H9 (cell line): ENCODE measurements around the gene LEF1. TPM values are rescaled to one million over a fixed set of nuclear protein-coding genes. Genes with fewer than 3 reads are reported as not detected.

Source experiments
- DNase-seq: peaks from one replicate; pipeline ENCODE4 v3.0.0-alpha.2; 2017
- H2AFZ ChIP-seq: one replicate; pipeline ENCODE4 v1.6.1; 2013; ENCODE audit warnings: mild to moderate bottlenecking, low read length, control low read depth, moderate library complexity
- H2AK5ac ChIP-seq: 2 replicates; pipeline ENCODE4 v1.6.1; 2013; ENCODE audit warnings: low read length, control low read depth, mixed read lengths; ENCODE audit not compliant: insufficient read length
- H2BK120ac ChIP-seq: one replicate; pipeline ENCODE4 v1.6.1; 2013; ENCODE audit warnings: low read depth, mild to moderate bottlenecking, low read length, control low read depth, inconsistent platforms; ENCODE audit not compliant: poor library complexity, severe bottlenecking
- H2BK12ac ChIP-seq: 2 replicates; pipeline ENCODE4 v1.6.1; 2013; ENCODE audit warnings: low read length, control low read depth, mixed read lengths, low read depth; ENCODE audit not compliant: insufficient read length
- H2BK15ac ChIP-seq: 2 replicates; pipeline ENCODE4 v1.6.1; 2013; ENCODE audit warnings: low read depth, low read length, control low read depth
- H2BK20ac ChIP-seq: one replicate; pipeline ENCODE4 v1.6.1; 2013; ENCODE audit warnings: low read depth, mild to moderate bottlenecking, low read length, control low read depth, inconsistent platforms; ENCODE audit not compliant: poor library complexity, severe bottlenecking
- H2BK5ac ChIP-seq: 2 replicates; pipeline ENCODE4 v1.6.1; 2013; ENCODE audit warnings: low read length, control low read depth, mixed read lengths; ENCODE audit not compliant: insufficient read length
- H3K14ac ChIP-seq: 2 replicates; pipeline ENCODE4 v1.6.1; 2013; ENCODE audit warnings: low read length, control low read depth; ENCODE audit not compliant: insufficient read depth
- H3K18ac ChIP-seq: 2 replicates; pipeline ENCODE4 v1.6.1; 2013; ENCODE audit warnings: low read depth, mild to moderate bottlenecking, mixed read lengths, low read length, control low read depth; ENCODE audit not compliant: insufficient read length
- H3K23ac ChIP-seq: 2 replicates; pipeline ENCODE4 v1.6.1; 2013; ENCODE audit warnings: low read length, control low read depth, mixed read lengths, low read depth; ENCODE audit not compliant: insufficient read length
- H3K23me2 ChIP-seq: 2 replicates; pipeline ENCODE4 v1.6.1; 2013; ENCODE audit warnings: low read depth, mild to moderate bottlenecking, mixed read lengths, low read length, control low read depth; ENCODE audit not compliant: insufficient read length, poor library complexity, severe bottlenecking
- H3K27ac ChIP-seq: 2 replicates; pipeline ENCODE4 v1.5.1; 2013; ENCODE audit warnings: low read length, control low read depth, mixed read lengths, low read depth; ENCODE audit not compliant: insufficient read length
- H3K27me3 ChIP-seq: 2 replicates; pipeline ENCODE4 v1.6.1; 2013; ENCODE audit warnings: low read length, control low read depth, inconsistent platforms; ENCODE audit not compliant: insufficient read depth
- H3K4ac ChIP-seq: 2 replicates; pipeline ENCODE4 v1.6.1; 2013; ENCODE audit warnings: low read depth, mild to moderate bottlenecking, control low read depth, inconsistent platforms, low read length, moderate library complexity
- H3K4me1 ChIP-seq: 2 replicates; pipeline ENCODE4 v1.6.1; 2013; ENCODE audit warnings: low read length, control low read depth, inconsistent platforms; ENCODE audit not compliant: insufficient read depth
- H3K4me2 ChIP-seq: 2 replicates; pipeline ENCODE4 v1.6.1; 2013; ENCODE audit warnings: low read length, control low read depth, mixed read lengths; ENCODE audit not compliant: insufficient read length, insufficient read depth
- H3K56ac ChIP-seq: 2 replicates; pipeline ENCODE4 v1.6.1; 2013; ENCODE audit warnings: low read depth, mild to moderate bottlenecking, mixed read lengths, low read length, control low read depth; ENCODE audit not compliant: insufficient read length
- H3K79me1 ChIP-seq: 2 replicates; pipeline ENCODE4 v1.6.1; 2013; ENCODE audit warnings: low read depth, mild to moderate bottlenecking, moderate library complexity, low read length, control low read depth, inconsistent platforms; ENCODE audit not compliant: insufficient read depth, poor library complexity, severe bottlenecking
- H3K79me2 ChIP-seq: 2 replicates; pipeline ENCODE4 v1.6.1; 2013; ENCODE audit warnings: low read length, control low read depth, inconsistent platforms; ENCODE audit not compliant: insufficient read depth
- H3K9ac ChIP-seq: 2 replicates; pipeline ENCODE4 v1.6.1; 2013; ENCODE audit warnings: low read length, control low read depth, mixed read lengths; ENCODE audit not compliant: insufficient read length; ENCODE audit errors: extremely low read depth
- H3K9me3 ChIP-seq: one replicate; pipeline ENCODE4 v1.6.1; 2013; ENCODE audit warnings: low read depth, low read length, inconsistent platforms; ENCODE audit not compliant: control insufficient read depth
- H3T11ph ChIP-seq: one replicate; pipeline ENCODE4 v1.6.1; 2013; ENCODE audit warnings: mild to moderate bottlenecking, low read length, control low read depth, inconsistent platforms
- H4K20me1 ChIP-seq: one replicate; pipeline ENCODE4 v1.6.1; 2013; ENCODE audit not compliant: control insufficient read depth, insufficient read length, insufficient read depth
- H4K5ac ChIP-seq: 2 replicates; pipeline ENCODE4 v1.6.1; 2013; ENCODE audit warnings: low read depth, mild to moderate bottlenecking, mixed read lengths, low read length, control low read depth; ENCODE audit not compliant: insufficient read length
- H4K8ac ChIP-seq: replicated peaks from 2 replicates; pipeline ENCODE4 v1.6.1; 2013; ENCODE audit warnings: low read length, control low read depth, mixed read lengths, low read depth; ENCODE audit not compliant: insufficient read length
- H4K91ac ChIP-seq: 2 replicates; pipeline ENCODE4 v1.6.1; 2013; ENCODE audit warnings: low read depth, mild to moderate bottlenecking, moderate library complexity, mixed read lengths, low read length, control low read depth; ENCODE audit not compliant: insufficient read length
- H3K27ac Mint-ChIP-seq, 3 experiments: 2 replicates in 2 of 3; 3 replicates in 1 of 3; pipeline ENCODE4 v1.8.0; 2020 to 2021; ENCODE audit warnings: mixed read lengths in 3 of 3, mild to moderate bottlenecking in 1 of 3, moderate library complexity in 1 of 3
- H3K27me3 Mint-ChIP-seq: 2 replicates; pipeline ENCODE4 v1.8.0; 2021; ENCODE audit warnings: low read depth, mild to moderate bottlenecking, moderate library complexity, mixed read lengths
- H3K36me3 Mint-ChIP-seq, 3 experiments: 2 replicates in 2 of 3; 3 replicates in 1 of 3; pipeline ENCODE4 v1.8.0; 2020 to 2021; ENCODE audit warnings: low read depth in 3 of 3, mixed read lengths in 3 of 3; ENCODE audit not compliant: insufficient read depth in 1 of 3
- H3K4me1 Mint-ChIP-seq, 2 experiments: 2 replicates each; pipeline ENCODE4 v1.8.0; 2020; ENCODE audit warnings: mixed read lengths in 2 of 2
- H3K4me3 Mint-ChIP-seq, 2 experiments: 2 replicates in 1 of 2; 3 replicates in 1 of 2; pipeline ENCODE4 v1.8.0; 2020 to 2021; ENCODE audit warnings: mild to moderate bottlenecking in 2 of 2, mixed read lengths in 2 of 2, moderate library complexity in 1 of 2
- H3K9me3 Mint-ChIP-seq, 2 experiments: 2 replicates in 1 of 2; 3 replicates in 1 of 2; pipeline ENCODE4 v1.8.0; 2020; ENCODE audit warnings: mild to moderate bottlenecking in 2 of 2, mixed read lengths in 2 of 2, moderate library complexity in 1 of 2
- CTCF ChIP-seq: fragments of 200-600 bp; sonication (generic); conservative IDR thresholded peaks from 3 replicates; pipeline ENCODE4 v1.8.0; 2021; ENCODE audit warnings: antibody characterized with exemption, mild to moderate bottlenecking
- WGBS: extraction: QIAGEN DNeasy Blood & Tissue Kit; methylation state at CpG from one replicate; pipeline ENCODE4 v1.1.7; 2013; ENCODE audit warnings: missing lambda C conversion rate, low lambda C conversion rate, mixed read lengths; ENCODE audit not compliant: insufficient read length; ENCODE audit errors: extremely low coverage; 5-methylcytosine and 5-hydroxymethylcytosine counted together
- total RNA-seq: library from RNA; stranded (reverse); gene quantifications from 2 replicates; pipeline ENCODE4 v1.2.1, GENCODE V29; 2021

Gene LEF1
- total RNA-seq, 1 experiment from 2014 or later: 2.5 TPM

- no peak for TF ChIP-seq CTCF
- Histone ChIP-seq H4K20me1 (no peaks in the 10 kb centered on the region), H3K79me2 (no peaks in the 10 kb centered on the region), H3T11ph (no peak overlapping the region), H4K91ac (no peak overlapping the region), H3K14ac (no peak overlapping the region), H3K56ac (no peak overlapping the region), H2BK5ac (no peak overlapping the region), H3K27me3 (no peaks in the 10 kb centered on the region; the same call in 1 of the 2 replicates), H2BK12ac (no peak overlapping the region), H3K79me1 (no peaks in the 10 kb centered on the region), H3K4me2 (no peak overlapping the region), H3K4me1 (peaks cover 3% of the 10 kb centered on the region; the same call in 1 of the 2 replicates), H3K23ac (no peak overlapping the region), H4K8ac (no peak overlapping the region), H3K23me2 (no peaks in the 10 kb centered on the region), H2AFZ (no peak overlapping the region), H2BK20ac (no peak overlapping the region), H2BK120ac (no peak overlapping the region), H3K18ac (no peak overlapping the region), H3K9ac (no peak overlapping the region), H2AK5ac (no peak overlapping the region), H3K27ac (no peak overlapping the region), H3K9me3 (no peaks in the 10 kb centered on the region), H3K4ac (no peak overlapping the region), H2BK15ac (no peak overlapping the region), H4K5ac (no peak overlapping the region)
- Mint-ChIP-seq H3K27ac (no peak overlapping the region), H3K36me3 (no peaks in the 10 kb centered on the region; a peak in 1 of 7 replicates), H3K9me3 (no peaks in the 10 kb centered on the region), H3K27me3 (peaks cover 41% of the 10 kb centered on the region), H3K4me3 (no peak overlapping the region), H3K4me1 (peaks cover 9 to 16% of the 10 kb centered on the region in 2 experiments)
- WGBS: no CpG with 5 or more reads among the region's 16 CpGs
- no peak for DNase-seq
Observed at GRCh38 chr4:108054025-108054638, 114.6 kb downstream of the LEF1 start.
